Mucosa of rectum (tissue), 2 donors: ENCODE measurements around the gene RLBP1.
A peak's percentile ranks its signal among the peaks of the same experiment; 100 is the strongest.

ENCODE experiments used
- H3K27ac ChIP-seq, 2 donors: one replicate each; pipeline ENCODE4 v1.7.0; 2013; ENCODE audit warnings: inconsistent platforms in 2 of 2, low read depth in 2 of 2, low read length in 2 of 2
- H3K27me3 ChIP-seq, 2 donors: one replicate each; pipeline ENCODE4 v1.7.0; 2013; ENCODE audit warnings: low read length in 2 of 2; ENCODE audit not compliant: control insufficient read depth in 2 of 2, insufficient read depth in 2 of 2
- H3K36me3 ChIP-seq, 2 donors: one replicate each; pipeline ENCODE4 v1.7.0; 2013; ENCODE audit warnings: low read length in 2 of 2; ENCODE audit not compliant: control insufficient read depth in 2 of 2, insufficient read depth in 2 of 2
- H3K4me1 ChIP-seq, 2 donors: one replicate each; pipeline ENCODE4 v1.7.0; 2013; ENCODE audit warnings: low read length in 2 of 2, mild to moderate bottlenecking in 1 of 2; ENCODE audit not compliant: control insufficient read depth in 2 of 2, insufficient read depth in 2 of 2
- H3K4me3 ChIP-seq, 2 donors: one replicate each; pipeline ENCODE4 v1.7.0; 2013; ENCODE audit warnings: low read length in 2 of 2
- H3K9ac ChIP-seq, 2 donors: one replicate each; pipeline ENCODE4 v1.7.0; 2013; ENCODE audit warnings: low read length in 2 of 2, low read depth in 1 of 2, mild to moderate bottlenecking in 1 of 2
- H3K9me3 ChIP-seq, 2 donors: one replicate each; pipeline ENCODE4 v1.7.0; 2013; ENCODE audit warnings: low read length in 2 of 2; ENCODE audit not compliant: control insufficient read depth in 2 of 2
- donor health status: healthy.
- donor health status: Normal muscosa, but diverticular disease.

Gene RLBP1

DNA sequence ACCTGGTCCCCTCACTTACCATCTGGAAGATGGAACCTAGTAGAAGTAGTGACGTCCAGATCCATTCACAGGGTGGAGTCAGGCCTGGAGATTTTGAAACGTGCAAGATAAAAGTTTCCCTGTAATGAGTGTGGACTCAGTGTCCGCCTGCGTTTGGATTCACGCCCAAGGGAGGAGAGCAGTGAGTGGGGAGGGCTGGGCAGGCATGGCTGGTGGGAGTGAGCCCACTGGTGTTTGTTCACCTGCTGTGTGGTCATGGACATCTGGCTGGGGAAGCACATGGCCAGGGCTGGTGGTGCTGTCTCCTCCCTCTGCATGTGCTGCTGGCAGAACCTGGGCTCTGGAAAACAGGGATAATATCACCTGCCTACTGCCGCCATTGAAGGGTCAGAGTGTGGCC, 37.0 kb downstream of the RLBP1 start:
- H3K36me3 ChIP-seq, result peaks cover 25 to 30% of the 10 kb centered on the region in 2 donors
- no peak overlapping the region for H3K27ac ChIP-seq
- no peaks in the 10 kb centered on the region for H3K9me3 ChIP-seq
- no peak overlapping the region for H3K4me3 ChIP-seq
- no peak overlapping the region for H3K9ac ChIP-seq
- no peaks in the 10 kb centered on the region for H3K4me1 ChIP-seq
- no peaks in the 10 kb centered on the region for H3K27me3 ChIP-seq

DNA sequence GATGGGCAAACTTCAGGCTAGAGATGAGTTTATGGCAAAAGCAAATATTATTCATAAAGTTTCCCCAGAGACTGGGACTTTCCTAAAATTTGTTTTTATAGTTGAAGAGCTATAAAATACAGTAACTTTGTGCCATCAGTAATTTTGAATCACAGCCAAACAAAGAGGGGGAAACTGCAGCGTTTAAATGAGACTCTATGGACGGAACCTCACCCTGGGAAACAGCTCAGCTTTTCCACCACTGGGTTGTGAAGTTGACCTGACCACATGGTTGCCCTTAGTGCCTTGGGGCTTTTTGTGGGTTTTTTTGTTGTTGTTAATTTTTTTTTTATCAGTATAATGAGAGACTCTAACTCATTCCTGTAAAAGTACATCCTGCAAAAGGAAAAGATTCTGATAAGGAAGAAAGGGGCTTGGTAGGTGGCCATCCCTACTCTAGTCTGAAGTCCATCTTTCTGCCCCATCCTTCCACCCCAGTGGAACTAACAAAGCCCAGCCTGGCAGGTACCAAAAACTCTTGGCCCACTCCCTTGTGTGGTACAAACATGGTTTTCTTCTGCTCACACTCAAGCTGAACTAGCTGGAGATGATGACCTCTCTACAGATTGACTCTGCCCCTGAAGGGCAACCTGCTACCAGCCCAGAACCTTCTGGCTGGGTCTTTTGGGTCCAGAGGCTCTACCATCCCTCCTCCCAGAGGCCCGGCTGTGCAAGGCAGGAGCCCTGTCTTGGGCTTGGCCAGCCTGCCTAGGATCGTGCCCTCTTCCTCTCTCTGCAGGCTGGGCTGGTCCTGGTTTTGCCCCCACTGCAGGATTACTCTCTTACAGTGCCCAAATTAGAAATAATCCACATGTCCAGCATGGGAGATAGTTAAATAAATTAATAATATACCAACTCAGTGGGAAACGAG, 41.2 kb downstream of the RLBP1 start:
- H3K9ac ChIP-seq, result no peak overlapping the region
- no peaks in the 10 kb centered on the region for H3K27me3 ChIP-seq
- peaks cover 0 to 5% of the 10 kb centered on the region in 2 donors for H3K4me1 ChIP-seq
- H3K4me3 ChIP-seq, result no peak overlapping the region
- H3K9me3 ChIP-seq, result no peaks in the 10 kb centered on the region
- no peak overlapping the region for H3K27ac ChIP-seq
- peaks cover 25 to 33% of the 10 kb centered on the region in 2 donors for H3K36me3 ChIP-seq

DNA sequence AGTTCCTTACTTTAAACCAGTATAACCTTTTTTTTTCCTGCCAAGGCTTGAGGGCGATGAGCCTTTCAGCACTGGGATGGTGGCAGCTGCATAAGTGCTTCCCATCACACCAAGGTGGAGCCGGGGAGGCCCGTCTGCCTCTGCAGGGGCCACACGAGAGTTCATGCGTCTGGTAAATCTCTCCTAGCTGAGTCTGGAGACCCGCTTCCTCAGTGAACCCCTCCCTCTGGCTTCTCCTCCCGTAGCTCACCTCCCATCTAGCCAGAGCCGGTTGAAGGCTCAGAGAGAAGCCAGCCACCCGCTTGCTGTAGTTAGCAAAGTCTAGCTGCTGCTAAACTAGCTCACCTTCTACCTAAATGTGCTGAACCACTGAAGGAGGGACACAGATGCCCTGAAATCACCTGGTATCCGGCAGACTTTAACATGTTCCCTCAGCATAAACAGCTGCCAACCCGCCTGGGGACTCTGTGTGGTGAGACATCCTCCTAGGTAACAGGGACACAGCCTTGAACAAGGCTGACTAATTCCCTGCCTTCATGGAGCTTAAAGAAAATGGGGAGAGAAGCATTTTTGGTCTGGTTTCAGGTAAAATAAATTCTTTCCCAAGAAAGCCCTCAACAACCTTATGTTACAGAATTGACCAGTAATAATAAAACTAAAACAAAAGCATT, 42.9 kb downstream of the RLBP1 start:
- Histone ChIP-seq H3K27ac (no peak overlapping the region), H3K9me3 (no peaks in the 10 kb centered on the region), H3K4me1 (peaks cover 0 to 5% of the 10 kb centered on the region in 2 donors), H3K4me3 (no peak overlapping the region), H3K27me3 (no peaks in the 10 kb centered on the region), H3K9ac (no peak overlapping the region), H3K36me3 (peaks cover 28 to 44% of the 10 kb centered on the region in 2 donors)

DNA sequence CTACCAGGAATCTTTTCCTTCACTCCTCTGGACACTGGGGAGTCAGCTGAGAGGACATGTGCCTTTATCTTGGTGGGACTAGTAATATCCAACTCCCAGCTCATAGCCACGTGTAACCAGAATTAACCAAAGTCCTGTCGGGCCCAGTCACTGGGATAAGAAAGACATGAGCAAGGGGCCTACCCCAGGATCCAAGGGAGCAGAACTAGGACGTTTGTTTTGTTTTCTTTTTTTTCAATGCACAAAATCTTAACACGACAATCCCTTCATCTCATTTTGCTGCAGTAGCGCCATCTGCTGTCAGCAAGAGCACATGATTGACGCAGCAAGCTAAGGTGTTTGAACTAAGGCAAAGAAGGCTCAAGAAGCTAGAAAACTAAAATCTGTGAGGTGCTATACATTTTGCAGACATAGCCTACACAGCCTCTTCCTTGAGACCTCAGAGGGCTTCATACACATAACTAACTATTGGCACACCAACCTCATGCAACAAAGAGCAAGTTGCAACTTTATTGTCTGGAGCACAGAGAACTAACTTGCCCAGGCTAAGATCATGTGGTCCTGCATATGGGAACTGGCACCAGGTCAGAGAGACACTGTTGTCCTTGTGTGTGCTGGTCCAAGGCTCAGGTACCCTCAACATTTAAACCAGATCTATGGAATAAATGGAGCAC, 43.6 kb downstream of the RLBP1 start:
- H3K36me3 ChIP-seq, result peaks cover 28 to 44% of the 10 kb centered on the region in 2 donors
- no peak overlapping the region for H3K4me3 ChIP-seq
- no peak overlapping the region for H3K27ac ChIP-seq
- peaks cover 0 to 5% of the 10 kb centered on the region in 2 donors for H3K4me1 ChIP-seq
- H3K9me3 ChIP-seq, result no peaks in the 10 kb centered on the region
- H3K9ac ChIP-seq, result peak overlapping the region in 1 of 2 donors; percentile 1
- H3K27me3 ChIP-seq, result no peaks in the 10 kb centered on the region

DNA sequence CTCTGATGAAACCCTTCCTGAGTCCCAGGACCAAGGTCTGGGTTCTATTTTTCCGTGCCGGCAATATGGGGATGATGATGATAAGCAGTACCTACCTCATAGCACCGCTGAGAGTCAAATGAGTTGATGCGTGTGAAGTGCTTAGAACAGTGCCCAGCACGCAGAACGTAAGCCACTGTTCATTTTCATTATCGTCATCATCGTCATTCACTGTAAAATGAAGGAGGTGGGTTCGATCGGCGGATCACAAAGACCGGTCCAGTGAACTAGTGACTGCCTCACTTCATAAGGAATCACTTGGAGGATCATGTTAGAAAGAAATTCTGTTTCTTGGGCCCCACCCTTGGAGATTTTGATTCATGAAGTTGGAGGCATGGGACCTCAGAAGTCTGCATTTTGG, 44.3 kb downstream of the RLBP1 start:
- Histone ChIP-seq H3K9ac (no peak overlapping the region), H3K27me3 (no peaks in the 10 kb centered on the region), H3K36me3 (peaks cover 28 to 44% of the 10 kb centered on the region in 2 donors), H3K4me1 (peaks cover 0 to 5% of the 10 kb centered on the region in 2 donors), H3K9me3 (no peaks in the 10 kb centered on the region), H3K4me3 (no peak overlapping the region), H3K27ac (no peak overlapping the region)

DNA sequence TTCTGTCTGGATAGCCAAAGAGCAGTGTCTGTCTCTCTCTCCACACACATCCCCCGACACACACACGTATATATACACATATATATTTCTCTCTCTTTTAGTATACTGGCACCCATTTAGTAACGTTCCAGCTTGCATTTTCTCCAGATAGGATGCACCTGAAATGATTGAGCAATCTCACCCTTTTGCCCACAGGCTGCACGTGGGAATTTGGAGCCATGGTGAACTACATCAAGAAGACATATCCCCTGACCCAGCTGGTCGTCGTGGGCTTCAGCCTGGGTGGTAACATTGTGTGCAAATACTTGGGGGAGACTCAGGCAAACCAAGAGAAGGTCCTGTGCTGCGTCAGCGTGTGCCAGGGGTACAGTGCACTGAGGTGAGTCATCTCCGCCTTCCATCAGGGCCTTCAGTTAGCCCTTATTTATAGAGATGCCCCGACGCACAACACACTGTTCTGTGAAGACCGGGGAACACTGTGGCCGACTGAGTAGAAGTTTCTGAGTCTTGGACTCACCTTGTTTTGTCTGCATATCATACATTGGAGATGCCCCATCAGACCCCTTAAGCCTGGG, 45.7 kb downstream of the RLBP1 start:
- peaks cover 28 to 44% of the 10 kb centered on the region in 2 donors for H3K36me3 ChIP-seq

DNA sequence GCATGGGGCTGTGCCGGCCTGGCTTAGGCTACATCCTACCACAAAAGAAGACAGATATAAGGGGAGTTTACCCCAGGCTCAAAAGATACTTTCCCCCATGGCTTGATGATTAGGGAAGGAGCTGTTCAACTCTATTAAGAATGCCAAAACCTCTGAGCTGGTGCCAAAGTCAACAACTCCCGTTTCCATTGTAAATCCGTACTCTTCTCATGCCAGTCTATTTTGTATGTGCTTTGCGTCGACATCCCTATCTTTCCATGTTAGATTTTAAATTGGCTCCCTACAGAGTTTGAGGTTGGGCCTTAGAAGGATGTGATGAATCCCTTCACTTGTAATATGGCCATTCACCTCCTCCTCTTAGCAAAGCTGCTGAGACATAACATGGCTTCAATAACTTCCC, 46.9 kb downstream of the RLBP1 start:
- H3K36me3 ChIP-seq, result peaks cover 28 to 44% of the 10 kb centered on the region in 2 donors

More for the DNA sequence above, 45.7 kb downstream of the RLBP1 start:
- H3K9ac ChIP-seq, result no peak overlapping the region
- H3K9me3 ChIP-seq, result no peaks in the 10 kb centered on the region
- H3K27ac ChIP-seq, result no peak overlapping the region
- no peak overlapping the region for H3K4me3 ChIP-seq
- no peaks in the 10 kb centered on the region for H3K27me3 ChIP-seq
- H3K4me1 ChIP-seq, result peaks cover 0 to 5% of the 10 kb centered on the region in 2 donors

DNA sequence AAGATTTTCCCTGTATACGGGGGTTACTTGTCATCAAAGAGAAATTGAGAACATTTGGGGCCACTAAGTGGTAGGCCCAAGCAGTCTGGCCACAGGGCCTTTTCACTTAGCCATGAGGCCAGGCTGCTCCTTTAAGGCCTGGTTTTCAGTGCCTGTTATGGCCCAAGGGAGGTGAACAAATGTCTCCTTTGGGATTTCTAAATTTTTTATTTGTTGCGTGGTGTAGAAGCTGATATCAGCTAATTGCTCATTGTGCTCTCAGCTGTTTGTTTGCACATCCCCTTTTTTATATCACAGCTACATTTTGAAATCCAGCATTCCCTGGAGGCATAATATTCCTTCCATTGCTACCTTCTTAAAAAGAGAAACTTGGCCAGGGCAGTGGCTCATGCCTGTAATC, 48.5 kb downstream of the RLBP1 start:
- peaks cover 0 to 5% of the 10 kb centered on the region in 2 donors for H3K4me1 ChIP-seq
- peaks cover 21 to 30% of the 10 kb centered on the region in 2 donors for H3K36me3 ChIP-seq

More for the DNA sequence above, 46.9 kb downstream of the RLBP1 start:
- Histone ChIP-seq H3K9ac (no peak overlapping the region), H3K9me3 (no peaks in the 10 kb centered on the region), H3K27ac (no peak overlapping the region), H3K4me3 (no peak overlapping the region), H3K27me3 (no peaks in the 10 kb centered on the region), H3K4me1 (peaks cover 0 to 5% of the 10 kb centered on the region in 2 donors)

DNA sequence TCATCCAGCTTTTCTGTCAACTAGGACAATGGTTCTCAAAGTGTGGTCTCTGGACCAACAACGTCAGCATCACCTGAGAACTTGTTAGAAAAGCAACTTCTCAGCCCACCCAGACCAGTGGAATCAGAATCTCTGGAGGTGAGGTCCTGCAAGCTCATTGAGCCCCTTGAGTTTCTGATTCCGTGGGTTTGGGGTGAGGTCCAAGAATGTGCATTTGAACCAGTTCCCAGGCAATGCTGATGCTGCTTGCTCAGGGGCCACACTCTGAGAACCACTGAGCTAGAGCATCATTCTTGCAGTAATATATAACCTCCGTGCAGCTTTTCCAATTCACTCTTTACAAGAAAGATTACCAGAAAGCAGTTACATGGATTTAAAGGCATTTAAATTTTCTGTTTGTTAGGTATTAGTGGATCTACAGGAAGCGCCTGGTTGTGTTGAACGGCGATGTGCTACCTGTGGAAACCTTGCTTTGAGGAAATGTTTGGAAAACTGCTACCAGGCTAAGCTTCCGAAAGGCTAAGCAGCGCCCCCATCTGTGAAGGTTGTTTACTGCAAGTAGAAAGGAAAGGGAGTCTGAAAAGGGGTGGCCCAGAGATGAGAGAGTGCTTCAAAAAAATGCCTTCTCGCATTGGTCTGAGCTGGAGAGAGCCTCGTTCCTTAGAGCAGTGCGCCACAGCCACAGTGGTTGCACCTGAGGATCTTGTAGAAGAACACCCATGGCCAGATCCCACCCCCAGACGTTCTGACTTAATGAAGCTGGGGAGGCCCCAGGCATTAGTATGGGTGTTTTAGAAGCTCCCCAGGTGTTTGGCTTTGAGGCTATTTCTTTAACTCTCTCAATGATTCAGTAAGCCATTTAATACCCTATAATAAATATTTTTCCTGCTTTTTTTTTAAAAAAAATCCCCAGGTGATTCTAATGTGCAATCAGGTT, 50.0 kb downstream of the RLBP1 start:
- H3K4me3 ChIP-seq, result no peak overlapping the region
- peaks cover 11 to 22% of the 10 kb centered on the region in 2 donors for H3K36me3 ChIP-seq
- no peak overlapping the region for H3K9ac ChIP-seq
- H3K4me1 ChIP-seq, result no peaks in the 10 kb centered on the region
- H3K9me3 ChIP-seq, result no peaks in the 10 kb centered on the region
- no peaks in the 10 kb centered on the region for H3K27me3 ChIP-seq
- no peak overlapping the region for H3K27ac ChIP-seq

More for the DNA sequence above, 48.5 kb downstream of the RLBP1 start:
- H3K4me3 ChIP-seq, result no peak overlapping the region
- H3K27me3 ChIP-seq, result no peaks in the 10 kb centered on the region
- no peaks in the 10 kb centered on the region for H3K9me3 ChIP-seq
- H3K27ac ChIP-seq, result no peak overlapping the region
- no peak overlapping the region for H3K9ac ChIP-seq
